K562 (cell line): Measurements from ENCODE around the gene GNGT2. TPM values are rescaled to one million over a fixed set of nuclear protein-coding genes. Genes with fewer than 3 reads are reported as not detected.

ENCODE experiments used
- BMI1 ChIP-seq: fragments of 150-350 bp; IDR thresholded peaks from 2 replicates; pipeline ENCODE4 v1.6.1; 2014; ENCODE audit warnings: low read length
- C11orf30 ChIP-seq: fragments of 450-650 bp; IDR thresholded peaks from 2 replicates; pipeline ENCODE4 v1.6.1; 2016; ENCODE audit warnings: low read depth, mild to moderate bottlenecking
- ELF2 ChIP-seq: fragments of 250-450 bp; sonication (Bioruptor Pico); IDR thresholded peaks from 2 replicates; pipeline ENCODE4 v1.5.0; 2021; ENCODE audit warnings: mild to moderate bottlenecking
- HEY1 ChIP-seq: fragments of 250-450 bp; sonication (Bioruptor Pico); IDR thresholded peaks from 2 replicates; pipeline ENCODE4 v1.5.0; 2020; ENCODE audit warnings: mild to moderate bottlenecking, moderate library complexity, borderline replicate concordance
- MEIS2 ChIP-seq: fragments of 450-650 bp; IDR thresholded peaks from 2 replicates; pipeline ENCODE4 v1.6.1; 2014; ENCODE audit warnings: mild to moderate bottlenecking; ENCODE audit not compliant: partially characterized antibody
- NR2C1 ChIP-seq, 2 experiments: fragments of 450-650 bp; IDR thresholded peaks; 2 replicates each; pipeline ENCODE4 v1.6.1; 2017; ENCODE audit warnings: mild to moderate bottlenecking in 2 of 2, antibody characterized with exemption in 1 of 2, inconsistent platforms in 1 of 2, missing compliant biosample characterization in 1 of 2, missing genetic modification characterization in 1 of 2
- POLR3G ChIP-seq: IDR thresholded peaks from 2 replicates; pipeline ENCODE4 v1.6.1; 2011; ENCODE audit not compliant: insufficient read length, insufficient replicate concordance; ENCODE audit errors: extremely low read depth
- RUNX1 ChIP-seq: sonication (generic); IDR thresholded peaks from 2 replicates; pipeline ENCODE4 v1.6.1; 2016; ENCODE audit warnings: antibody characterized with exemption, low read depth
- SMARCA5 ChIP-seq: fragments of 450-650 bp; IDR thresholded peaks from 2 replicates; pipeline ENCODE4 v1.6.1; 2016
- TCF3 ChIP-seq: sonication (generic); formaldehyde crosslinking; IDR thresholded peaks from 2 replicates; pipeline ENCODE4 v1.4.0; 2020; ENCODE audit warnings: mild to moderate bottlenecking, missing genetic modification reagents
- TEAD2 ChIP-seq: fragments of 450-650 bp; IDR thresholded peaks from 2 replicates; pipeline ENCODE4 v1.6.1; 2016; ENCODE audit warnings: missing genetic modification characterization, control low read depth, missing compliant biosample characterization
- ZC3H8 ChIP-seq: fragments of 450-650 bp; IDR thresholded peaks from 2 replicates; pipeline ENCODE4 v1.6.1; 2017
- ZKSCAN1 ChIP-seq: fragments of 150-350 bp; IDR thresholded peaks from 2 replicates; pipeline ENCODE4 v1.6.1; 2016; ENCODE audit warnings: low read depth, low read length
- ZNF263 ChIP-seq: sonication (generic); formaldehyde crosslinking; IDR thresholded peaks from 2 replicates; pipeline ENCODE4 v1.8.0; 2022; ENCODE audit warnings: mild to moderate bottlenecking, missing genetic modification reagents, borderline replicate concordance
- ZNF551 ChIP-seq: fragments of 250-450 bp; sonication (Bioruptor Pico); IDR thresholded peaks from 2 replicates; pipeline ENCODE4 v1.5.0; 2021; ENCODE audit warnings: mild to moderate bottlenecking, moderate library complexity
- ZNF668 ChIP-seq: fragments of 250-450 bp; sonication (Bioruptor Pico); IDR thresholded peaks from 2 replicates; pipeline ENCODE4 v1.8.0; 2022; ENCODE audit warnings: mild to moderate bottlenecking, inconsistent platforms
- ZNF830 ChIP-seq: fragments of 250-450 bp; sonication (Bioruptor Pico); IDR thresholded peaks from 2 replicates; pipeline ENCODE4 v1.5.0; 2021; ENCODE audit warnings: mild to moderate bottlenecking
- polyA plus RNA-seq, 8 experiments: library from polyadenylated mRNA; depleted of rRNA in 4 of 8; stranded (reverse) in 5 of 8; unstranded in 3 of 8; fragments of >200 nt; fragmentation: Nextera tagmentation in 2 of 8; fragmentation: Illumina TruSeq in 1 of 8; extraction: Ambion mirVana in 2 of 8; extraction: Trizol in 1 of 8; gene quantifications; 2 replicates each; pipeline versions ENCODE4 v1.2.1 to v1.2.3, GENCODE V29; 2011 to 2014; ENCODE audit warnings: inconsistent platforms in 1 of 8, missing spikeins in 1 of 8
- total RNA-seq, 7 experiments: library from RNA; depleted of rRNA in 6 of 7; stranded (reverse); fragments of >200 nt in 6 of 7; fragmentation: Illumina TruSeq in 2 of 7; extraction: Trizol in 2 of 7; gene quantifications; 2 replicates each; pipeline versions ENCODE4 v1.2.1 to v1.2.3, GENCODE V29; 2011 to 2021; ENCODE audit warnings: low replicate concordance in 1 of 7
- TF ChIP-seq, protein P1 (sequence below), 2 experiments: fragments of 450-650 bp in 1 of 2; sonication (generic) in 1 of 2; formaldehyde crosslinking in 1 of 2; IDR thresholded peaks; 2 replicates each; pipeline versions ENCODE4 v1.7.1 to v1.9.0; 2016 to 2022; ENCODE audit warnings: inconsistent platforms in 1 of 2, mild to moderate bottlenecking in 1 of 2, missing genetic modification reagents in 1 of 2
- TF ChIP-seq, protein P2 (sequence below): fragments of 450-650 bp; formaldehyde crosslinking; IDR thresholded peaks from 2 replicates; pipeline ENCODE4 v1.4.0; 2020; ENCODE audit warnings: mild to moderate bottlenecking, moderate library complexity

Gene GNGT2
- total and polyA plus RNA-seq, 9 of the 15 experiments (the other 6 are each of a cell fraction or from before 2014, with no cell fraction given) = not detected

DNA sequence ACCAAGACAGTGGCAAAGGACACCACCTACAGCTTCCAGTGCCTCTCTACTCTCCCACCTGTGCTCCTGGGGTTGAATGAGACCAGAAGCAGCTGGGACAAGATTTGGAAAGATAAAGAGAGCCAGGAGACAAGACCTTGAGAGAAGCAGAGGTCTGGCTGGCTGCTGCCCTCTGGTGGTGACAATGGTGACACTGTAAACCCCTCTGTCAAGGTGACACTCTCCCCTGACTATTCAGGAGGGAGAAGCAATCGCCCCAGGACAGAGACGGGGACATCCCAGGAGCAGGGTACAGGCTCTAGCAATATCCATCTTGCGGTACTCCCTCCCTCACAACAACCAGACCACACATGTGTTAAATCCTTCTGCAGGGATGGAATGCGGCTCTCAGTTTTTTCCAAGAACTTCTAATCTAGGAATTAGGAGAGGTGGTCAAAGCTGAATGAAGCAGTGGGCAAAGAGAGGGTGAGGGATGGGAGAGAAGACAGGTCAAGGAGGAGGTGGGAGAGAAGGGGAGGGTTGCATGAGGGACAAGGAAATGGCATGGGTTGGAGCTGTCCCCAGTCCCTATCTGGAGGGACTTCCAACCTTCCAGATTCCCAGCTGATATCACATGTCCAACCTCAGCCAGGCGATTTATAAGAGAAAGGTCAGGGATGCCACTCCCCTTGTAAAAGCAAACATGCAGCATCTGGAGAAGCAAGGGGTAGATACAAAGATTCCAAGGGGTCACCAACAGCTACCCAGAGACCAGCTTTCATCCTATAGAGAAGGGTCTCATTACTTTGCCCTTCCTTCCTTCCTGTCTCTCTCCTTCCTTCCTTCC is 17.3 kb upstream of the GNGT2 start (continued):
- TF ChIP-seq, protein P1, sequence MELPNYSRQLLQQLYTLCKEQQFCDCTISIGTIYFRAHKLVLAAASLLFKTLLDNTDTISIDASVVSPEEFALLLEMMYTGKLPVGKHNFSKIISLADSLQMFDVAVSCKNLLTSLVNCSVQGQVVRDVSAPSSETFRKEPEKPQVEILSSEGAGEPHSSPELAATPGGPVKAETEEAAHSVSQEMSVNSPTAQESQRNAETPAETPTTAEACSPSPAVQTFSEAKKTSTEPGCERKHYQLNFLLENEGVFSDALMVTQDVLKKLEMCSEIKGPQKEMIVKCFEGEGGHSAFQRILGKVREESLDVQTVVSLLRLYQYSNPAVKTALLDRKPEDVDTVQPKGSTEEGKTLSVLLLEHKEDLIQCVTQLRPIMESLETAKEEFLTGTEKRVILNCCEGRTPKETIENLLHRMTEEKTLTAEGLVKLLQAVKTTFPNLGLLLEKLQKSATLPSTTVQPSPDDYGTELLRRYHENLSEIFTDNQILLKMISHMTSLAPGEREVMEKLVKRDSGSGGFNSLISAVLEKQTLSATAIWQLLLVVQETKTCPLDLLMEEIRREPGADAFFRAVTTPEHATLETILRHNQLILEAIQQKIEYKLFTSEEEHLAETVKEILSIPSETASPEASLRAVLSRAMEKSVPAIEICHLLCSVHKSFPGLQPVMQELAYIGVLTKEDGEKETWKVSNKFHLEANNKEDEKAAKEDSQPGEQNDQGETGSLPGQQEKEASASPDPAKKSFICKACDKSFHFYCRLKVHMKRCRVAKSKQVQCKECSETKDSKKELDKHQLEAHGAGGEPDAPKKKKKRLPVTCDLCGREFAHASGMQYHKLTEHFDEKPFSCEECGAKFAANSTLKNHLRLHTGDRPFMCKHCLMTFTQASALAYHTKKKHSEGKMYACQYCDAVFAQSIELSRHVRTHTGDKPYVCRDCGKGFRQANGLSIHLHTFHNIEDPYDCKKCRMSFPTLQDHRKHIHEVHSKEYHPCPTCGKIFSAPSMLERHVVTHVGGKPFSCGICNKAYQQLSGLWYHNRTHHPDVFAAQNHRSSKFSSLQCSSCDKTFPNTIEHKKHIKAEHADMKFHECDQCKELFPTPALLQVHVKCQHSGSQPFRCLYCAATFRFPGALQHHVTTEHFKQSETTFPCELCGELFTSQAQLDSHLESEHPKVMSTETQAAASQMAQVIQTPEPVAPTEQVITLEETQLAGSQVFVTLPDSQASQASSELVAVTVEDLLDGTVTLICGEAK (IDR thresholded peaks at IDR 0.05) = no peak
- TF ChIP-seq, protein P1 (CRISPR knock-in tag; IDR thresholded peaks at IDR 0.05) = no peak
- TF ChIP-seq ZNF830 (CRISPR knock-in tag) (no peak), ZC3H8 (no peak), C11orf30 (no peak), ELF2 (CRISPR knock-in tag) (no peak), SMARCA5 (no peak), POLR3G (no peak), NR2C1 (IDR thresholded peaks at IDR 0.05) (no peak), NR2C1 (tag; IDR thresholded peaks at IDR 0.05) (no peak), TEAD2 (tag) (no peak), ZNF551 (CRISPR knock-in tag) (no peak), RUNX1 (no peak), BMI1 (no peak), HEY1 (CRISPR knock-in tag) (no peak), ZNF668 (CRISPR knock-in tag) (no peak), ZNF263 (CRISPR knock-in tag) (0 out of 2 replicates have a peak, but pooled peaks have one; percentile 53), ZKSCAN1 (no peak), MEIS2 (peak; percentile 27), TCF3 (CRISPR knock-in tag) (no peak)
- TF ChIP-seq, protein P2, sequence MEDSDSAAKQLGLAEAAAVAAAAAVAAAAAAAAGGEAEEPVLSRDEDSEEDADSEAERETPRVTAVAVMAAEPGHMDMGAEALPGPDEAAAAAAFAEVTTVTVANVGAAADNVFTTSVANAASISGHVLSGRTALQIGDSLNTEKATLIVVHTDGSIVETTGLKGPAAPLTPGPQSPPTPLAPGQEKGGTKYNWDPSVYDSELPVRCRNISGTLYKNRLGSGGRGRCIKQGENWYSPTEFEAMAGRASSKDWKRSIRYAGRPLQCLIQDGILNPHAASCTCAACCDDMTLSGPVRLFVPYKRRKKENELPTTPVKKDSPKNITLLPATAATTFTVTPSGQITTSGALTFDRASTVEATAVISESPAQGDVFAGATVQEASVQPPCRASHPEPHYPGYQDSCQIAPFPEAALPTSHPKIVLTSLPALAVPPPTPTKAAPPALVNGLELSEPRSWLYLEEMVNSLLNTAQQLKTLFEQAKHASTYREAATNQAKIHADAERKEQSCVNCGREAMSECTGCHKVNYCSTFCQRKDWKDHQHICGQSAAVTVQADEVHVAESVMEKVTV (CRISPR knock-in tag) = peak; percentile 67
